Adipocyte (in vitro differentiated cells): ENCODE measurements around the gene SMAD2.
"Not testable (repeated sequence)": the region's sequence is repeated elsewhere in the genome, so short reads cannot be mapped to it uniquely, and the experiment has no call there.

ENCODE experiments used
- DNase-seq: peaks from one replicate; pipeline ENCODE4 v3.0.0-alpha.2; 2015; ENCODE audit warnings: low read depth
- H3K27me3 ChIP-seq: replicated peaks from 2 replicates; pipeline ENCODE4 v1.7.0; 2013; ENCODE audit warnings: mild to moderate bottlenecking, low read length, moderate library complexity; ENCODE audit not compliant: control insufficient read depth, insufficient read depth
- H3K36me3 ChIP-seq: 2 replicates; pipeline ENCODE4 v1.7.0; 2013; ENCODE audit warnings: low read length, mild to moderate bottlenecking, moderate library complexity; ENCODE audit not compliant: control insufficient read depth, insufficient read depth, severe bottlenecking
- H3K4me1 ChIP-seq: 2 replicates; pipeline ENCODE4 v1.7.0; 2013; ENCODE audit warnings: mild to moderate bottlenecking, low read length, moderate library complexity; ENCODE audit not compliant: control insufficient read depth, insufficient read depth
- H3K4me3 ChIP-seq: 2 replicates; pipeline ENCODE4 v1.7.0; 2013; ENCODE audit warnings: mild to moderate bottlenecking, low read length, moderate library complexity
- H3K9ac ChIP-seq: 2 replicates; pipeline ENCODE4 v1.7.0; 2013; ENCODE audit warnings: mild to moderate bottlenecking, low read length, moderate library complexity
- H3K9me3 ChIP-seq: 2 replicates; pipeline ENCODE4 v1.7.0; 2013; ENCODE audit warnings: mild to moderate bottlenecking, low read length, moderate library complexity; ENCODE audit not compliant: control insufficient read depth

Gene SMAD2

GRCh38 chr18:47780011-47780725, 150.3 kb downstream of the SMAD2 start:
- peaks cover 15% of the 10 kb centered on the region for H3K9me3 ChIP-seq
- H3K36me3 ChIP-seq = no peaks in the 10 kb centered on the region
- H3K4me1 ChIP-seq = no peaks in the 10 kb centered on the region
- peaks cover 37% of the 10 kb centered on the region for H3K27me3 ChIP-seq
- no peak overlapping the region for H3K4me3 ChIP-seq
- H3K9ac ChIP-seq = no peak overlapping the region
- DNase-seq = no peak

- no peaks in the 10 kb centered on the region for H3K4me1 ChIP-seq
- H3K9ac ChIP-seq = no peak overlapping the region
- H3K4me3 ChIP-seq = no peak overlapping the region
- no peak for DNase-seq
- peaks cover 7% of the 10 kb centered on the region for H3K9me3 ChIP-seq
- peaks cover 40% of the 10 kb centered on the region for H3K27me3 ChIP-seq
- H3K36me3 ChIP-seq = no peaks in the 10 kb centered on the region
Observed at GRCh38 chr18:47779381-47779780, 151.1 kb downstream of the SMAD2 start.

DNA sequence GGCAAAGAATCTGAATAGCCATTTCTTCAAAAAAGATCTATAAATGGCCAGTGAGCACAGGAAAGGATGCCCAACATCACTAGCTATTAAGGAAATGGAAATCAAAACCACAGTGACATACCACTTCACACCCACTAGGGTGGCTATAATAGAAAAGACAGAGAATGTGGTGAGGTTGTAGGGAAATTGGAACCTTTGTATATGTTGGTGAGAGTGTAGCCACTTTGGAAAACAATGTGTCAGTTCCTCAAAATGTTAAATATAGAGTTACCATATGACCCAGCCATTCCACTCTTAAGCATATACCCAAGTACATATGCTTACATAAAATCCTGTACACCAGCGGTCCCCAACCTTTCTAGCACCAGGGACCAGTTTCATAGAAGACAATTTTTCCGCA, 152.8 kb downstream of the SMAD2 start:
- Histone ChIP-seq H3K9me3 (no peaks in the 10 kb centered on the region), H3K9ac (no peak overlapping the region), H3K4me3 (no peak overlapping the region), H3K27me3 (peaks cover 40% of the 10 kb centered on the region), H3K4me1 (no peaks in the 10 kb centered on the region), H3K36me3 (no peaks in the 10 kb centered on the region)
- DNase-seq = no peak

DNA sequence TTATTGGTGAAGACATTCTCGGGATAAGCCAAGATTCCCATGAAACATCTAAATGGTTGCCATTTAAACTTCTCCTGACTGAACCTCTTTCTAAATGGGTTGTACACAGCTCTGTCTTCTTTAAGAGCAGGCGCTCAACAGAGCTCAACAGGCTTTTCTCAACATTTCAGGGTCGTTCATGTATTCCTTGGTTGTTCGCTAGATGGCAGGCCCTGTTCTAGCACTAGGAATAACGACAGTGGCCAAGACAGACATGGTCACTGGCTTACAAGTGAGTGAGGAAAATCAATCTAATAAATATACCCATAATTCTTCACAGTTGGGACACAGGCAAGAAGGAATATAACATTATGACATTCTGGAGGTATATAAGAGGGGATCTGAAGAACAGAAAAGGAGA, 154.5 kb downstream of the SMAD2 start:
- DNase-seq = peak; percentile 71
- Histone ChIP-seq H3K4me3 (no peak overlapping the region), H3K9me3 (no peaks in the 10 kb centered on the region), H3K36me3 (no peaks in the 10 kb centered on the region), H3K9ac (no peak overlapping the region), H3K27me3 (peaks cover 37% of the 10 kb centered on the region), H3K4me1 (no peaks in the 10 kb centered on the region)

- no peaks in the 10 kb centered on the region for H3K36me3 ChIP-seq
- H3K9ac ChIP-seq = no peak overlapping the region
- DNase-seq = no peak
- peaks cover 29% of the 10 kb centered on the region for H3K27me3 ChIP-seq
- H3K4me3 ChIP-seq = no peak overlapping the region
- H3K9me3 ChIP-seq = no peaks in the 10 kb centered on the region
- H3K4me1 ChIP-seq = no peaks in the 10 kb centered on the region
Observed at GRCh38 chr18:47773931-47774330, 156.5 kb downstream of the SMAD2 start.

GRCh38 chr18:47772374-47773248, 157.8 kb downstream of the SMAD2 start:
- H3K4me1 ChIP-seq = no peaks in the 10 kb centered on the region
- H3K9ac ChIP-seq = no peak overlapping the region
- H3K9me3 ChIP-seq = no peaks in the 10 kb centered on the region
- H3K36me3 ChIP-seq = no peaks in the 10 kb centered on the region
- peak; percentile 42 for DNase-seq
- no peak overlapping the region for H3K4me3 ChIP-seq
- H3K27me3 ChIP-seq = peaks cover 16% of the 10 kb centered on the region

DNA sequence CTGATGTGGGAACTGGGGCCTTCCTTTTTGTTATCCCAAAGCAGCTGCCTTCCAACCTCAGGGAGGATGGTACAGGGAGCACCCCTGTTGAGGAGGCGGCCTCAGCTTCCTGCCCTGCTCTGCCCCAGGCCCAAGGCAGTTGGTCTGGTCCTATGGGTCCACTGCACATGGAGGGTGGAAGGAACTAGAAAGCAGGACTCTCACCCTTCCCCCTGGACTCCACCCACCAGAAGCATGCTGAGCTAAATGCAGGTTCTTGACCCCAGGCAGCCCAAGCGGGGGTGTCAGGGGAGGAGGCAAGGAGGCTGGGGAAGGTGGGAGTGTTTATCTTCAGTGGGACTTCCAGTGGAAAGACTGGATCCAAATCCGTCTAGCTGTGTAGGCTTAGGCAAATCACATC, 158.5 kb downstream of the SMAD2 start:
- Histone ChIP-seq H3K9ac (no peak overlapping the region), H3K4me1 (no peaks in the 10 kb centered on the region), H3K27me3 (peaks cover 14% of the 10 kb centered on the region), H3K36me3 (no peaks in the 10 kb centered on the region), H3K4me3 (no peak overlapping the region), H3K9me3 (no peaks in the 10 kb centered on the region)
- no peak for DNase-seq

- peaks cover 17% of the 10 kb centered on the region for H3K27me3 ChIP-seq
Observed at GRCh38 chr18:47767699-47768098, 162.8 kb downstream of the SMAD2 start.

GRCh38 chr18:47767198-47767597, 163.3 kb downstream of the SMAD2 start:
- H3K9ac ChIP-seq, H3K4me3 ChIP-seq, H3K36me3 ChIP-seq, DNase-seq, H3K4me1 ChIP-seq, H3K9me3 ChIP-seq: not testable (repeated sequence)
- H3K27me3 ChIP-seq = peaks cover 17% of the 10 kb centered on the region

More at GRCh38 chr18:47767699-47768098, 162.8 kb downstream of the SMAD2 start:
- no peak for DNase-seq
- Histone ChIP-seq H3K4me1 (no peaks in the 10 kb centered on the region), H3K4me3 (no peak overlapping the region), H3K9me3 (no peaks in the 10 kb centered on the region), H3K9ac (no peak overlapping the region), H3K36me3 (no peaks in the 10 kb centered on the region)
